Measurements from ENCODE around the gene TRMO. TPM values are rescaled to one million over a fixed set of nuclear protein-coding genes. Genes with fewer than 3 reads are reported as not detected.

The TRMO gene
- total RNA-seq, 1 donor from 2014 or later = 32.4 TPM

GRCh38 chr9:97924386-97924785, 2.1 kb upstream of the TRMO start:
- ChIA-PET CTCF (interaction anchor here (1.0 to 4.3 kb wide), 16 partner anchors 11 to 851 kb away, joined by 3 to 49 read pairs (median 6); partner anchors contain the start of genes ANP32B, TBC1D2 and TRIM14), POLR2A (interaction anchor here (0.7 to 5.1 kb wide), 5 partner anchors 10 to 512 kb away, joined by 3 to 94 read pairs (median 8); partner anchors contain the start of genes ANP32B, NANS, TBC1D2 and TDRD7)
- Mint-ChIP-seq H3K36me3 (ENCODE audit: low read depth) (peaks cover 13% of the 10 kb centered on the region), H3K4me1 (peaks cover 48% of the 10 kb centered on the region), H3K4me3 (peak overlapping the region; percentile 85), H3K9me3 (no peaks in the 10 kb centered on the region), H3K27ac (peak overlapping the region; percentile 95), H3K27me3 (peaks cover 2% of the 10 kb centered on the region)
- no peak for TF ChIP-seq CTCF (IDR thresholded peaks at IDR 0.05)
- DNase-seq (no peak), ATAC-seq (ENCODE audit: low read depth) (no peak)
- intact Hi-C loops (cut with micrococcal nuclease) = loop anchor here (5.0 kb wide), 3 partner anchors 193 to 1898 kb away; partner anchors contain the start of genes NR4A3, TDRD7 and TRIM14

- peak; percentile 25 for DNase-seq
- CTCF ChIA-PET = interaction anchor here (1.0 to 4.3 kb wide), 25 partner anchors 12 to 852 kb away, joined by 3 to 49 read pairs (median 5); partner anchors contain the start of genes ANP32B, TBC1D2 and TRIM14
- ATAC-seq (ENCODE audit: low read depth) = peak; percentile 25
- intact Hi-C loops (cut with micrococcal nuclease) = loop anchor here (1.0 to 5.0 kb wide), 14 partner anchors 31 to 1899 kb away; partner anchors contain the start of genes ANKS6, NR4A3, TDRD7 and TRIM14
- Mint-ChIP-seq H3K4me3 (peak overlapping the region; percentile 85), H3K9me3 (no peaks in the 10 kb centered on the region), H3K27ac (peak overlapping the region; percentile 95), H3K4me1 (peaks cover 56% of the 10 kb centered on the region), H3K36me3 (ENCODE audit: low read depth) (peaks cover 19% of the 10 kb centered on the region), H3K27me3 (peaks cover 2% of the 10 kb centered on the region)
- POLR2A ChIA-PET = interaction anchor here (0.6 to 5.1 kb wide), 10 partner anchors 31 to 512 kb away, joined by 3 to 94 read pairs (median 6); partner anchors contain the start of genes ANP32B, NANS, TBC1D2 and TDRD7
- peak; percentile 98 for TF ChIP-seq CTCF (IDR thresholded peaks at IDR 0.05)
Observed at GRCh38 chr9:97923529-97924108, 1.3 kb upstream of the TRMO start.

- DNase-seq (no peak), ATAC-seq (ENCODE audit: low read depth) (no peak)
- CTCF ChIA-PET = no interaction called here
- peaks cover 2% of the 10 kb centered on the region for H3K27me3 Mint-ChIP-seq
- peaks cover 58% of the 10 kb centered on the region for H3K4me1 Mint-ChIP-seq
- POLR2A ChIA-PET = no interaction called here
- intact Hi-C loops (cut with micrococcal nuclease) = no loop called here
- H3K4me3 Mint-ChIP-seq = peak overlapping the region; percentile 19
- no peak for TF ChIP-seq CTCF (IDR thresholded peaks at IDR 0.05)
- H3K27ac Mint-ChIP-seq = peak overlapping the region; percentile 35
- H3K9me3 Mint-ChIP-seq = no peaks in the 10 kb centered on the region
- peaks cover 46% of the 10 kb centered on the region for H3K36me3 Mint-ChIP-seq (ENCODE audit: low read depth)
Observed at GRCh38 chr9:97919217-97919813, 3.0 kb downstream of the TRMO start.

GRCh38 chr9:97918611-97919010, 3.7 kb downstream of the TRMO start:
- peak overlapping the region; percentile 65 for H3K27ac Mint-ChIP-seq
- intact Hi-C loops (cut with micrococcal nuclease) = no loop called here
- ATAC-seq (ENCODE audit: low read depth) (no peak), DNase-seq (no peak)
- ChIA-PET POLR2A (no interaction called here), CTCF (no interaction called here)
- peaks cover 2% of the 10 kb centered on the region for H3K27me3 Mint-ChIP-seq
- no peaks in the 10 kb centered on the region for H3K9me3 Mint-ChIP-seq
- H3K4me1 Mint-ChIP-seq = peaks cover 51% of the 10 kb centered on the region
- H3K4me3 Mint-ChIP-seq = no peak overlapping the region
- no peak for TF ChIP-seq CTCF (IDR thresholded peaks at IDR 0.05)
- H3K36me3 Mint-ChIP-seq (ENCODE audit: low read depth) = peaks cover 53% of the 10 kb centered on the region

GRCh38 chr9:97911970-97912369, 10.3 kb downstream of the TRMO start:
- CTCF ChIA-PET = no interaction called here
- H3K4me3 Mint-ChIP-seq = no peak overlapping the region
- H3K9me3 Mint-ChIP-seq = no peaks in the 10 kb centered on the region
- H3K36me3 Mint-ChIP-seq (ENCODE audit: low read depth) = peaks cover 84% of the 10 kb centered on the region
- ATAC-seq (ENCODE audit: low read depth) (no peak), DNase-seq (no peak)
- no peak for TF ChIP-seq CTCF (IDR thresholded peaks at IDR 0.05)
- POLR2A ChIA-PET = no interaction called here
- no peaks in the 10 kb centered on the region for H3K27me3 Mint-ChIP-seq
- H3K4me1 Mint-ChIP-seq = peaks cover 25% of the 10 kb centered on the region
- H3K27ac Mint-ChIP-seq = no peak overlapping the region
- intact Hi-C loops (cut with micrococcal nuclease) = no loop called here
